H1 (cell line): Measurements from ENCODE around the gene GRIK1. TPM values are rescaled to one million over a fixed set of nuclear protein-coding genes. Genes with fewer than 3 reads are reported as not detected.

Source experiments
- CTCF ChIA-PET: fragments of 300-600 bp; sonication (Branson Sonifier 250); formaldehyde crosslinking; loops from one replicate; lab custom pipeline; 2021; ENCODE audit not compliant: partially characterized antibody; lab: Charles Lee
- POLR2A ChIA-PET: fragments of 300-600 bp; sonication (Branson Sonifier 250); formaldehyde crosslinking; loops from one replicate; lab custom pipeline; 2021; ENCODE audit warnings: inconsistent platforms; ENCODE audit not compliant: partially characterized antibody; lab: Charles Lee
- DNase-seq, 2 experiments: peaks; one replicate each; pipeline versions ENCODE4 v3.0.0 to v3.0.0-alpha.2; 2010 to 2022; ENCODE audit warnings: low spot score in 2 of 2, low read depth in 1 of 2, mixed read lengths in 1 of 2
- FAIRE-seq: peaks from 2 replicates; lab custom pipeline; 2011; peaks lifted over from hg19 to GRCh38; lab: Jason Lieb, UNC
- H2AFZ ChIP-seq: 2 replicates; pipeline ENCODE4 v1.8.1; 2012; ENCODE audit warnings: low read length, inconsistent platforms
- H2AK5ac ChIP-seq: 2 replicates; pipeline ENCODE4 v1.6.1; 2013; ENCODE audit warnings: low read depth, low read length
- H2BK120ac ChIP-seq: replicated peaks from 2 replicates; pipeline ENCODE3; 2013; ENCODE audit warnings: low read depth, low read length, inconsistent platforms
- H2BK12ac ChIP-seq: 2 replicates; pipeline ENCODE4 v1.6.1; 2013; ENCODE audit warnings: low read depth, low read length
- H2BK15ac ChIP-seq: 2 replicates; pipeline ENCODE4 v1.6.1; 2013; ENCODE audit warnings: low read length
- H2BK20ac ChIP-seq: 2 replicates; pipeline ENCODE4 v1.6.1; 2013; ENCODE audit warnings: low read length
- H2BK5ac ChIP-seq: 2 replicates; pipeline ENCODE4 v1.6.1; 2013; ENCODE audit warnings: low read depth, low read length
- H3K14ac ChIP-seq: 2 replicates; pipeline ENCODE4 v1.6.1; 2013; ENCODE audit warnings: inconsistent platforms; ENCODE audit not compliant: insufficient read length
- H3K18ac ChIP-seq: 2 replicates; pipeline ENCODE4 v1.6.1; 2013; ENCODE audit warnings: low read length; ENCODE audit errors: extremely low read depth
- H3K23ac ChIP-seq: 2 replicates; pipeline ENCODE4 v1.6.1; 2013; ENCODE audit warnings: inconsistent platforms; ENCODE audit not compliant: insufficient read length
- H3K23me2 ChIP-seq: 2 replicates; pipeline ENCODE4 v1.6.1; 2013; ENCODE audit warnings: low read depth, low read length
- H3K27ac ChIP-seq: 2 replicates; pipeline ENCODE4 v1.6.1; 2011; ENCODE audit warnings: low read depth, low read length, inconsistent platforms
- H3K27me3 ChIP-seq, 4 experiments: replicated peaks in 1 of 4; 1 replicate in 1 of 4; 2 replicates in 3 of 4; pipeline versions ENCODE4 v1.6.1 to v1.8.1; 2011 to 2013; ENCODE audit warnings: low read length in 3 of 4, mild to moderate bottlenecking in 3 of 4, inconsistent platforms in 2 of 4, mixed read lengths in 2 of 4, moderate library complexity in 1 of 4; ENCODE audit not compliant: control insufficient read depth in 3 of 4, insufficient read depth in 3 of 4; ENCODE audit errors: extremely low read depth in 1 of 4
- H3K36me3 ChIP-seq, 4 experiments: 2 replicates each; pipeline versions ENCODE4 v1.6.1 to v1.8.1; 2011 to 2013; ENCODE audit warnings: mild to moderate bottlenecking in 4 of 4, low read length in 3 of 4, moderate library complexity in 2 of 4, control low read depth in 1 of 4, inconsistent platforms in 1 of 4; ENCODE audit not compliant: insufficient read depth in 4 of 4, control insufficient read depth in 2 of 4
- H3K4ac ChIP-seq: replicated peaks from 2 replicates; pipeline ENCODE3; 2013; ENCODE audit warnings: low read length, low read depth, mixed read lengths, inconsistent platforms; ENCODE audit not compliant: insufficient read length
- H3K4me1 ChIP-seq, 4 experiments: replicated peaks in 1 of 4; 1 replicate in 1 of 4; 2 replicates in 3 of 4; pipeline versions ENCODE4 v1.6.1 to v1.8.1; 2011 to 2013; ENCODE audit warnings: low read length in 3 of 4, inconsistent platforms in 2 of 4, mixed read lengths in 1 of 4; ENCODE audit not compliant: insufficient read depth in 4 of 4, control insufficient read depth in 3 of 4
- H3K4me2 ChIP-seq, 2 experiments: 2 replicates each; pipeline versions ENCODE4 v1.6.1 to v1.8.1; 2011 to 2013; ENCODE audit warnings: low read depth in 2 of 2, low read length in 2 of 2, control low read depth in 1 of 2, inconsistent platforms in 1 of 2, mild to moderate bottlenecking in 1 of 2; ENCODE audit not compliant: insufficient read depth in 1 of 2
- H3K4me3 ChIP-seq, 4 experiments: fragments of 200-600, 300-600 bp in 1 of 4; sonication (generic), shearing (Covaris generic), sonication (Bioruptor Twin) in 1 of 4; 2 replicates each; pipeline versions ENCODE4 v1.5.1 to v1.8.1; 2011 to 2016; ENCODE audit warnings: low read length in 4 of 4, low read depth in 3 of 4, control low read depth in 2 of 4, inconsistent platforms in 2 of 4, mild to moderate bottlenecking in 2 of 4, mixed read lengths in 1 of 4, moderate library complexity in 1 of 4; ENCODE audit not compliant: insufficient read depth in 2 of 4; ENCODE audit errors: extremely low read depth in 1 of 4
- H3K56ac ChIP-seq: replicated peaks from 2 replicates; pipeline ENCODE3; 2013; ENCODE audit warnings: low read depth, mild to moderate bottlenecking, mixed read lengths, low read length, inconsistent platforms; ENCODE audit not compliant: insufficient read length
- H3K79me1 ChIP-seq: 2 replicates; pipeline ENCODE4 v1.6.1; 2013; ENCODE audit warnings: low read depth, low read length, control low read depth
- H3K79me2 ChIP-seq, 2 experiments: 2 replicates each; pipeline versions ENCODE4 v1.6.1 to v1.8.1; 2012 to 2013; ENCODE audit warnings: low read length in 2 of 2, mild to moderate bottlenecking in 2 of 2, inconsistent platforms in 1 of 2; ENCODE audit not compliant: insufficient read depth in 2 of 2, control insufficient read depth in 1 of 2
- H3K9ac ChIP-seq, 4 experiments: replicated peaks in 1 of 4; 1 replicate in 1 of 4; 2 replicates in 3 of 4; pipeline versions ENCODE4 v1.6.1 to v1.8.1; 2011 to 2013; ENCODE audit warnings: low read depth in 3 of 4, low read length in 3 of 4, control low read depth in 2 of 4, mild to moderate bottlenecking in 2 of 4, moderate library complexity in 2 of 4, inconsistent platforms in 1 of 4; ENCODE audit errors: extremely low read depth in 1 of 4
- H3K9me3 ChIP-seq, 2 experiments: 2 replicates each; pipeline versions ENCODE4 v1.6.1 to v1.8.1; 2012 to 2013; ENCODE audit warnings: mild to moderate bottlenecking in 2 of 2, moderate library complexity in 2 of 2, control low read depth in 1 of 2, inconsistent platforms in 1 of 2, low read depth in 1 of 2, low read length in 1 of 2, mixed read lengths in 1 of 2; ENCODE audit not compliant: insufficient read depth in 2 of 2
- H4K20me1 ChIP-seq, 2 experiments: replicated peaks in 1 of 2; 2 replicates each; pipeline versions ENCODE3 to v1.8.1; 2011 to 2013; ENCODE audit warnings: inconsistent platforms in 2 of 2, low read length in 2 of 2, mild to moderate bottlenecking in 1 of 2; ENCODE audit not compliant: insufficient read depth in 2 of 2, control insufficient read depth in 1 of 2
- H4K5ac ChIP-seq: 2 replicates; pipeline ENCODE4 v1.6.1; 2013; ENCODE audit warnings: low read length, low read depth, mixed read lengths, inconsistent platforms; ENCODE audit not compliant: insufficient read length
- H4K8ac ChIP-seq: 2 replicates; pipeline ENCODE4 v1.8.0; 2013; ENCODE audit warnings: mild to moderate bottlenecking, moderate library complexity, low read length, inconsistent platforms; ENCODE audit not compliant: insufficient read depth; ENCODE audit errors: extremely low read depth
- H4K91ac ChIP-seq: replicated peaks from 2 replicates; pipeline ENCODE3; 2013; ENCODE audit warnings: low read length, mixed read lengths, inconsistent platforms; ENCODE audit not compliant: insufficient read length
- CHD2 ChIP-seq: IDR thresholded peaks from 2 replicates; pipeline ENCODE4 v1.6.1; 2012; ENCODE audit warnings: low read length, improper control_type of control experiment
- CREB1 ChIP-seq: IDR thresholded peaks from 2 replicates; pipeline ENCODE4 v1.6.1; 2012; ENCODE audit warnings: inconsistent platforms
- EP300 ChIP-seq, 2 experiments: IDR thresholded peaks; 1 replicate in 1 of 2; 2 replicates in 1 of 2; pipeline ENCODE4 v1.6.1; 2011 to 2012; ENCODE audit warnings: low read depth in 2 of 2, low read length in 2 of 2, mild to moderate bottlenecking in 2 of 2, borderline replicate concordance in 1 of 2, inconsistent platforms in 1 of 2, moderate library complexity in 1 of 2
- HDAC2 ChIP-seq, 2 experiments: fragments of 300-600 bp in 1 of 2; sonication (generic) in 1 of 2; IDR thresholded peaks; 2 replicates each; pipeline ENCODE4 v1.6.1; 2011 to 2012; ENCODE audit warnings: low read depth in 2 of 2, low read length in 2 of 2, mild to moderate bottlenecking in 2 of 2, moderate library complexity in 2 of 2, borderline replicate concordance in 1 of 2, inconsistent platforms in 1 of 2
- HDAC6 ChIP-seq: IDR thresholded peaks from one replicate; pipeline ENCODE4 v1.7.1; 2012; ENCODE audit warnings: low read depth, mild to moderate bottlenecking, inconsistent platforms, low read length, moderate library complexity
- JUND ChIP-seq: IDR thresholded peaks from 2 replicates; pipeline ENCODE4 v1.6.1; 2011; ENCODE audit warnings: mild to moderate bottlenecking, improper control_type of control experiment, low read length
- KDM1A ChIP-seq: fragments of 200-600, 300-600 bp; sonication (generic); IDR thresholded peaks from 2 replicates; pipeline ENCODE4 v1.7.1; 2016; ENCODE audit warnings: mild to moderate bottlenecking, low read length, borderline replicate concordance
- NANOG ChIP-seq: IDR thresholded peaks from 2 replicates; pipeline ENCODE4 v1.6.1; 2011; ENCODE audit warnings: low read length, low read depth, mild to moderate bottlenecking, inconsistent platforms; ENCODE audit not compliant: insufficient read depth, poor library complexity, severe bottlenecking
- RFX5 ChIP-seq: IDR thresholded peaks from 2 replicates; pipeline ENCODE4 v1.6.1; 2011; ENCODE audit warnings: low read depth, low read length, improper control_type of control experiment, borderline replicate concordance
- SP2 ChIP-seq: IDR thresholded peaks from 2 replicates; pipeline ENCODE4 v1.6.1; 2012; ENCODE audit warnings: mild to moderate bottlenecking, low read length, inconsistent platforms
- SRF ChIP-seq: IDR thresholded peaks from 2 replicates; pipeline ENCODE4 v1.6.1; 2011; ENCODE audit warnings: mild to moderate bottlenecking, low read depth, low read length, moderate library complexity
- SUZ12 ChIP-seq: fragments of 200-600 bp; sonication (generic); IDR thresholded peaks from 2 replicates; pipeline ENCODE4 v1.6.1; 2012; ENCODE audit warnings: mild to moderate bottlenecking, inconsistent platforms, low read length, moderate library complexity, mixed read lengths
- TBP ChIP-seq: IDR thresholded peaks from 2 replicates; pipeline ENCODE4 v1.6.1; 2011; ENCODE audit warnings: low read depth, low read length, improper control_type of control experiment
- WGBS, 2 experiments: shearing (Covaris generic) in 1 of 2; methylation state at CpG; one replicate each; pipeline versions ENCODE4 v1.1.6 to v1.1.7; 2013 to 2015; ENCODE audit warnings: low lambda C conversion rate in 2 of 2, mixed read lengths in 2 of 2, inconsistent platforms in 1 of 2, low coverage in 1 of 2, missing lambda C conversion rate in 1 of 2; ENCODE audit not compliant: insufficient replicate concordance in 2 of 2, insufficient coverage in 1 of 2, insufficient read length in 1 of 2; ENCODE audit errors: extremely low coverage in 1 of 2, missing lambda C conversion rate in 1 of 2; 5-methylcytosine and 5-hydroxymethylcytosine counted together
- polyA plus RNA-seq, 7 experiments: library from polyadenylated mRNA; depleted of rRNA in 3 of 7; stranded (reverse) in 5 of 7; unstranded in 2 of 7; fragments of >200 nt in 5 of 7; fragments of 200-250 nt in 2 of 7; gene quantifications; 1 replicate in 5 of 7; 2 replicates in 1 of 7; 4 replicates in 1 of 7; pipeline versions ENCODE4 v1.2.1 to v1.2.3, GENCODE V29; 2011 to 2013; ENCODE audit warnings: missing spikeins in 2 of 7, mixed read lengths in 2 of 7
- total RNA-seq: library from RNA; stranded (reverse); fragmentation: NEBNext Ultra II Directional; extraction: Animal tissue kit (Norgen Biotek cat#: 25700); gene quantifications from 2 replicates; pipeline ENCODE4 v1.2.1, GENCODE V29; 2021
- TF ChIP-seq, protein P1 (sequence below): IDR thresholded peaks from 2 replicates; pipeline ENCODE4 v1.6.1; 2011; ENCODE audit warnings: low read length, improper control_type of control experiment

The GRIK1 gene
- total and polyA plus RNA-seq, 2 of the 8 experiments (the other 6 are each of a cell fraction or from before 2014, with no cell fraction given): 0.11 to 0.32 TPM

GRCh38 chr21:29499229-29499628 is 440.6 kb downstream of the GRIK1 start:
- Histone ChIP-seq H3K27me3 (no peaks in the 10 kb centered on the region), H4K91ac (no peak overlapping the region), H2BK20ac (no peak overlapping the region), H2BK5ac (no peak overlapping the region), H2AFZ (no peak overlapping the region), H3K79me2 (no peaks in the 10 kb centered on the region), H4K8ac (no peak overlapping the region), H3K36me3 (no peaks in the 10 kb centered on the region), H2BK15ac (no peak overlapping the region), H4K5ac (no peak overlapping the region), H3K27ac (no peak overlapping the region), H3K4ac (no peak overlapping the region), H2BK12ac (no peak overlapping the region), H3K4me2 (no peak overlapping the region), H3K56ac (no peak overlapping the region), H3K18ac (no peak overlapping the region), H3K4me3 (no peak overlapping the region), H3K23me2 (no peaks in the 10 kb centered on the region), H3K9ac (no peak overlapping the region), H4K20me1 (no peaks in the 10 kb centered on the region), H3K23ac (no peak overlapping the region), H2BK120ac (no peak overlapping the region), H3K14ac (no peak overlapping the region), H3K9me3 (peaks cover 0 to 4% of the 10 kb centered on the region in 2 experiments; a peak in 2 of 4 replicates), H2AK5ac (no peak overlapping the region), H3K79me1 (no peaks in the 10 kb centered on the region), H3K4me1 (no peaks in the 10 kb centered on the region)
- WGBS, 2 experiments: 90% methylated on average over 4 of the region's 4 CpGs; no CpG with 5 or more reads in 1 of the 2 experiments
- ChIA-PET POLR2A (no interaction called here), CTCF (interaction anchor here (0.7 to 2.8 kb wide), 16 partner anchors 11 to 426 kb away, joined by 3 to 17 read pairs (median 4); no protein-coding TSS in a partner anchor)
- no peak for DNase-seq
- no peak for FAIRE-seq
- TF ChIP-seq HDAC2 (IDR thresholded peaks at IDR 0.05; ENCODE audit: borderline replicate concordance in 1 of 2, low read depth in 2 of 2, low read length in 2 of 2) (no peak), EP300 (IDR thresholded peaks at IDR 0.05; ENCODE audit: borderline replicate concordance in 1 of 2, low read depth in 2 of 2, low read length in 2 of 2) (no peak), TBP (no peak), SP2 (no peak), NANOG (no peak), SRF (no peak), SUZ12 (no peak), CREB1 (no peak), CHD2 (no peak), HDAC6 (no peak), JUND (no peak), KDM1A (no peak), RFX5 (no peak)
- TF ChIP-seq, protein P1, sequence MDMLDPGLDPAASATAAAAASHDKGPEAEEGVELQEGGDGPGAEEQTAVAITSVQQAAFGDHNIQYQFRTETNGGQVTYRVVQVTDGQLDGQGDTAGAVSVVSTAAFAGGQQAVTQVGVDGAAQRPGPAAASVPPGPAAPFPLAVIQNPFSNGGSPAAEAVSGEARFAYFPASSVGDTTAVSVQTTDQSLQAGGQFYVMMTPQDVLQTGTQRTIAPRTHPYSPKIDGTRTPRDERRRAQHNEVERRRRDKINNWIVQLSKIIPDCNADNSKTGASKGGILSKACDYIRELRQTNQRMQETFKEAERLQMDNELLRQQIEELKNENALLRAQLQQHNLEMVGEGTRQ: no peak
